Stimulated activated CD4-positive, alpha-beta T cell treated with anti-CD3 and anti-CD28 coated beads, Interleukin-15, amount 100 ng/mL, for 48 hours (primary cell): ENCODE measurements around the gene HAND1.
A peak's percentile ranks its signal among the peaks of the same experiment; 100 is the strongest.

ENCODE experiments used
- DNase-seq, 2 donors: peaks; one replicate each; pipeline ENCODE4 v3.0.0-alpha.2; 2020; ENCODE audit warnings: low read depth in 2 of 2

Gene HAND1

DNA sequence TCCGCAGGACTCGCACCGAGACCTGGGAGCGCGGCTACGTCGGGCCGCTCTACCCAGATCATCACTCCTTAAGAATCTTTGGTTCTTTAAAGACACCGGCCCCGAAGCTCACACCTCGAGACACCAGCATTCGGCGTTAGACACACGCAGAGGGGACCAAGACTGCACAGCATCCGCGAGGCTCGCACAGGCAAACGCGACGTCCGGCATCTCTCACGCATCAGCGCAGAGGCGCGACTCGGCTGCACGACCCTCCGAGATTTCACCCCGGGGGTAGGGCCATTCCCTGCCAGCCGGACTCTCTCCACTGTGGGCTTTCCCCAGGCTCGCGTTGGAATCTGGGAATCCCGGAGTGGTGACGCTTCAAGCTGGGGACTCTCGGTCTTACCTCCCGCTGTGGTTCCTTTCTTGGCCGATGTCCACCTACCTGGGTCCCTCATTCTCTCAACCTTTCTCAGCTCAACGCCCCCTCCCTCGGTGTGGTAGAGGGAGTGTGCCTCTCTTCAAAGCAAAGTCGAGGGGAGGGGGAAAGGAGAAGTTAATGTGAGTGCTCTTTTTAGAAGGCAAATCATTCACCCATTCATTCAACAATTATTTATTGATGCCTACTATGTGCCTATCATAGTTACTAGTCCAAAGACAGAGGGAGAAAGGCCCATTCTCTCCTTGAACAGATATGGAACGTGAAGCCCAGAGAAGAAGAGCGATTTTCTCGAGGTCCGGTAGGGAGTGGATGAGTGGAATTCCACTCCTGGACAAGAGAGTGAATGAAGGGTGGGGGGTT lies 1.3 kb upstream of the HAND1 start:
- no peak for DNase-seq

GRCh38 chr5:154478752-154479159 lies 729 bp upstream of the HAND1 start:
- no peak for DNase-seq

DNA sequence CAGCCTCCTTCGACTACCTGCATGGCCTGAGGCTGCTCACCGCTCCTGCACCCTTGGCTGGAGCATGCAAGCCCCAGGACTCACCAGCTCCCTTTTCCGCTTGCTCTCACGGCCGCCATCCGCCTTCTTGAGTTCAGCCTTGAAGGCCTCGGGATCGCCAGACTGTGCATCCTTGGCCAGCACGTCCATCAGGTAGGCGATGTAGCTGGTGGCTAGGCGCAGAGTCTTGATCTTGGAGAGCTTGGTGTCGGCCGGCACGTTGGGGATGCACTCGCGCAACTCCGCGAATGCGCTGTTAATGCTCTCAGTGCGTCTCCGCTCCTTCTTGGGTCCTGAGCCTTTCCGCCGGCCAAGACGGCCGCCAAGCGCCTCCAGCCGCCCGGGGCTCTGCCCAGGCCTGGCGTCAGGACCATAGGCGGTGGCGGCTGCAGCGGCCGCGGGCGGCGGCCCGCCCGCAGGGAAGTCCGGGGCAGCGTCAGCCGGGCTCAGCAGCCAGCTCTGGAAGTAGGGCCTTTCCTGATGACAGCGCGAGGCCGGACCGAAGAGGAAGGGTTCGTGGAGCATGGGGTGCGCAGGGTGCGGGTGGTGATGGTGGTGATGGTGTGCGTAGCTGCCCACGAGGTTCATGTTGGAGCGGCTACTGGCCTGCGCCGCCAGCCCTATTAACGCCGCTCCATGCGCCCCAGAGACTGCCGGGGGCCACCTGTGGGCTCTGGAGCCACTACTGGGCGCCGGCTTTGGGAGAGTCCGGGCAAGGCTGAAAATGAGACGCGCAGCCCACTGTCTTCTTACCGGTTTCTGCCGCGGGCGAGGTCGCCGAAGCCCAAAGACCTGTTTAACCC lies 424 bp downstream of the HAND1 start:
- DNase-seq, result no peak

- DNase-seq, result no peak
Observed at GRCh38 chr5:154476354-154477205, 1.4 kb downstream of the HAND1 start.

- DNase-seq, result no peak
Observed at GRCh38 chr5:154475591-154476353, 2.3 kb downstream of the HAND1 start.

- no peak for DNase-seq
Observed at GRCh38 chr5:154474396-154475334, 3.4 kb downstream of the HAND1 start.

GRCh38 chr5:154473581-154474283 lies 4.3 kb downstream of the HAND1 start:
- no peak for DNase-seq

- no peak for DNase-seq
Observed at GRCh38 chr5:154472871-154473580, 5.0 kb downstream of the HAND1 start.

DNA sequence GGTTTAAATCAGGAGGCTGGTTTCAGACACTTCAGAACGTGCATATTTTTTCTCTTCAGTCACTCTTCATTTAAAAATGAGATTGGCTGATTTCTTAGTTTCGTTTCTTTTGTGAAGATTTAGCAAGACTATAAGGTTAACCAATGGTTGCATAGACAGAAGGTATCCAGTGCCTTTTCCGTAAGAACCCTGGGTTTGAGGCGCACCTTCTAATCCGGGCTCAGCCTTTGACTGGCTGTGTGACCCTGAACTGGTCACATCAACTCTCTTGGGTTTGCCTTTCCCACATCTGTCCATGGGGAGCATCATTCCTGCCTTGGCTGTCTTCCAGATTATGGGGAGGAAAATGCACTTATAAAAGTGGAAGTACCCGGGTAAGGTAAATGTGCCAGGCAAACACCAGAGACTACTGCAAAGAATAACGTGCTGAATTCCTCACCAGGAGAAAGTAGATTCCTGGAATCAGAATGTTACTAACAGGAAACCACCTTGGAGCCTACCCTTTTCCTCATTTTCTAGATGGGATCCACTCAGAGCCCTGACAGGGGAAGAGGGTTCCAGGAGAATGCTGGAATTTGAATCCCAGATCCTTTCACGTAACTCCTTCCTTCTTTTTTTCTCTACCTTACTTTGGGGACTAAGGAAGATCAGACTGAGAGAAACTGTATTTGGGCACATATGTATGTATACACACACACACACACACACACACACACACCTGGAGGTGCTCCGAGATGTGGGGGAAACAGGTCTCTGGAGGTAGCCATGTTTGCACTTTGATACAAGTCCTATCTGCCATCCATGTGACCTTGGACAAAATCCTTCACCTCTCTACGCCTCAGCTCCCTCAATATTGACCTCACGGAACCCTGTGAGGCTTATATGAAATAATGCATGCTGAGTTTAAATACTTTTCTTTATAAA lies 6.8 kb downstream of the HAND1 start:
- no peak for DNase-seq

- DNase-seq, result no peak
Observed at GRCh38 chr5:154470137-154470536, 7.9 kb downstream of the HAND1 start.

DNA sequence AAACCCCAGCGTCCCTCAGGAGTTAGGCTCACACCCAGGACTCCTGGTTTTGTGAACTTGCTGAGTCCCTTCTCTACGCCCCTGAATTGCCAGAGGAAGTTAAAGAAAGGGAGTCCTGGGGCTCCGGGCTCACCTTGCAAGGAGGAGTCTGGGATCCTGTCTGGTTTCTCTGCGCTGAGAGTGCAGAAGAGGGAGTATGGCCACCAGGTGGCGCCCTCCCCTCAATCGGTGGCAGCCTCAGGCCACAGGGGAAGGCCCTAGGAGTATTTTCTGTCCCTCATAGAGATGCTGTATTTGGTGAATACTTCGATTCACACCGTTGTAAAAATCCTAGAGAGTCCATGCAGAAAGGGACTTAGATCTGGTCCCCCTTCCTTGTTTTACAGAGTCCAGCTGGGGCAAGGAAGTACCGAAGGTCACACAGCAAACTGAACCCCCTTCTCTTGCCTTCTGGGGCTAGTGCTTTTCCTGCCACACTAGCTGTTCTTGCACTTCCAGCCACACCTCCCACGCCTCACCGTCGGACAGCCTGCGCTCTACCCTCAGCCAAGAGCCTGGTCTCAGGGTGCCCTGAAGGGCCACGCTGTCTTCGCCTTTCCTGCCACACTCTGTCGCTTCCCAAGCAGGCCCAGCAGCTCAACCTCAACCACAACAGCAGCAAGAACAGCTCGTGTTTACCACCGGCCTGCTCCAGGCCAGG lies 10.2 kb downstream of the HAND1 start:
- peak in 1 of 2 donors; percentile 69 for DNase-seq

DNA sequence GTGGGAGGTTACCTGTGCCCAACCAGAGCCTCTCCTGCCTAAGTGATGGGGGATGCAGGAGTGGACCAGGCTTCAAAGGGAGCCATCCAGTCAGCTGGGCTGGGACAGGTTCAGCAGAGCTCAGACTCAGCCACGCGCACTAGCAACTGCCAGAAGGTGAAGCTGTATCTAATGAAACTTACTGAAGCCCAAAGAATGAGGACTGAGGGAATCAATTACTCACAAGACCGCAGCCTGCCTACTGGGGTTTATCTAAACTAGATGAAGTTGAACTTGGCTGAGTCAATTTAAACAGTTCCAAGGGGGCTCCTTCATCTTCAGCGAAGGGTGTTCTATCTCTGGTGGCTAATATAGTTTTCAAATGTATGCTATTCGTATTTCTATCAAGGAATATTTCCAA lies 11.4 kb downstream of the HAND1 start:
- no peak for DNase-seq

DNA sequence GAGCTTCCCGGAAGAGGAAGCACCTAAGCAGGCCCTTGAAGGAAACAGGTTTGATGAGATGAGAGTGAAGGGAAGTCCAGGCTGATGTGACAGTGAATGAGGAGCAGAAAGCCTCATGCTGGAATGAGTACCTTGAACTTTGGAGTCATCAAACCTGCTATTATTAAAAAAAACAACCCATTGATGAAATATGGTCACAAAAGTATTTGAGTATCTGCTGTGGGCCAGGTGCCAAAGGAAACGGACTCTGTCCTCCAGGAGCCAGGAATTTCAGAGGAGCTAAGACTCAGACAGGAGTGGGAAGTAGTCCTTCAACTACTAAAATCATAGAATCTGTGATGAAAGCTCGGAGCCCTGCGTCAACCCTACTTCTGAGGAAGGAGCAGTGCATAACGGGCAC lies 11.9 kb downstream of the HAND1 start:
- DNase-seq, result no peak

GRCh38 chr5:154465169-154465568 lies 12.9 kb downstream of the HAND1 start:
- no peak for DNase-seq

DNA sequence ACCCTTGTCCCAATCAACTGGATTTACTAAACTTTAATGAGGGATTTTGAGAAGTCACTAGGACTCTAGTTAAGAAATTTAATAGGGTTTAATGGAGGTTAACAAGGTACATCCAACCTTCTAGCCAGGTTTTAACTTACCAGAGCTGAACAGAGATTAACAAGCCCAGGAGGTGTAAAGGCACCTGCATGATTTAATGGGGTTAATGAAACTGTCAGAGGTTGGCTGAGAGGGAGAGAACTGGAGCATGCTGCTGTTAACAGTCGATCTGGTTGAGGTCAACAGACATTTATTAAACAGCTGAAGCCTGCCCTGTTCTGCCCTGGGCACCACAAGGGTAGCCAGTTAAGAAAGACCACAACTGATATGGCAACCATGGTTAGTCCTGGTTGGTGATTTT lies 13.6 kb downstream of the HAND1 start:
- DNase-seq, result no peak

GRCh38 chr5:154461531-154461930 lies 16.5 kb downstream of the HAND1 start:
- DNase-seq, result no peak

DNA sequence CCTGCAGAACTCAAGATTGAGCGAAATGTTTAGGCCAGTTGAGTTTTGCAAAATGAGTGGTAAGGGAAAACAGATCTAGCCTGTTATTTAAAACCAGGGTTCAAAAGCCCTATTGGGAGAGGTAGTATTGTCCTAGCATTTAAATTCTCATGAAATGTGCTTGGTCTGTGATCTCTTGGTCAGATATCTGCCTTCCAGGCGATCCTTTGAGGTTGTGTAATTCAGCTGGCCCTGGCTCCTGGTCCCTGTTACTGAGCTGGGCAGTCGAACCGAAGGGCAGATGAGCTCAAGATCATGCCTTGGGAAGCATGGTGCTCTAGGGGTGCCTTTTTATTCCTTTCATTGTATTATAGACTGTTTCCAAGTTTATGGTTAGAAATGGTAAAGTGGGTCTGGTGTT lies 17.9 kb downstream of the HAND1 start:
- DNase-seq, result no peak
